Subcutaneous abdominal adipose tissue (tissue), 5 donors: ENCODE data around the gene SAMD10.

Experiments
- H3K27ac ChIP-seq: one replicate; pipeline ENCODE4 v1.7.0; 2013; ENCODE audit warnings: low read depth, mild to moderate bottlenecking, inconsistent platforms, low read length, moderate library complexity
- H3K27me3 ChIP-seq, 5 donors: one replicate each; pipeline ENCODE4 v1.7.0; 2013; ENCODE audit warnings: low read length in 5 of 5, inconsistent platforms in 1 of 5; ENCODE audit not compliant: control insufficient read depth in 5 of 5, insufficient read depth in 4 of 5
- H3K36me3 ChIP-seq, 5 donors: one replicate each; pipeline ENCODE4 v1.7.0; 2013; ENCODE audit warnings: low read length in 5 of 5; ENCODE audit not compliant: control insufficient read depth in 5 of 5, insufficient read depth in 5 of 5
- H3K4me1 ChIP-seq, 5 donors: one replicate each; pipeline ENCODE4 v1.7.0; 2013; ENCODE audit warnings: low read length in 5 of 5, mild to moderate bottlenecking in 3 of 5, moderate library complexity in 1 of 5; ENCODE audit not compliant: control insufficient read depth in 5 of 5, insufficient read depth in 5 of 5
- H3K4me3 ChIP-seq, 5 donors: one replicate each; pipeline ENCODE4 v1.7.0; 2013; ENCODE audit warnings: low read length in 5 of 5, low read depth in 1 of 5
- H3K9ac ChIP-seq, 5 donors: one replicate each; pipeline ENCODE4 v1.7.0; 2013; ENCODE audit warnings: low read length in 5 of 5, mild to moderate bottlenecking in 4 of 5, moderate library complexity in 3 of 5
- H3K9me3 ChIP-seq, 5 donors: one replicate each; pipeline ENCODE4 v1.7.0; 2013; ENCODE audit warnings: low read length in 5 of 5; ENCODE audit not compliant: control insufficient read depth in 5 of 5
- donor health status: healthy.
- donor health status: healthy.
- donor health status: healthy.
- donor health status: healthy.
- donor health status: healthy.

SAMD10 gene

GRCh38 chr20:63942250-63942951 is 37.0 kb downstream of the SAMD10 start:
- H3K27me3 ChIP-seq = no peaks in the 10 kb centered on the region

DNA sequence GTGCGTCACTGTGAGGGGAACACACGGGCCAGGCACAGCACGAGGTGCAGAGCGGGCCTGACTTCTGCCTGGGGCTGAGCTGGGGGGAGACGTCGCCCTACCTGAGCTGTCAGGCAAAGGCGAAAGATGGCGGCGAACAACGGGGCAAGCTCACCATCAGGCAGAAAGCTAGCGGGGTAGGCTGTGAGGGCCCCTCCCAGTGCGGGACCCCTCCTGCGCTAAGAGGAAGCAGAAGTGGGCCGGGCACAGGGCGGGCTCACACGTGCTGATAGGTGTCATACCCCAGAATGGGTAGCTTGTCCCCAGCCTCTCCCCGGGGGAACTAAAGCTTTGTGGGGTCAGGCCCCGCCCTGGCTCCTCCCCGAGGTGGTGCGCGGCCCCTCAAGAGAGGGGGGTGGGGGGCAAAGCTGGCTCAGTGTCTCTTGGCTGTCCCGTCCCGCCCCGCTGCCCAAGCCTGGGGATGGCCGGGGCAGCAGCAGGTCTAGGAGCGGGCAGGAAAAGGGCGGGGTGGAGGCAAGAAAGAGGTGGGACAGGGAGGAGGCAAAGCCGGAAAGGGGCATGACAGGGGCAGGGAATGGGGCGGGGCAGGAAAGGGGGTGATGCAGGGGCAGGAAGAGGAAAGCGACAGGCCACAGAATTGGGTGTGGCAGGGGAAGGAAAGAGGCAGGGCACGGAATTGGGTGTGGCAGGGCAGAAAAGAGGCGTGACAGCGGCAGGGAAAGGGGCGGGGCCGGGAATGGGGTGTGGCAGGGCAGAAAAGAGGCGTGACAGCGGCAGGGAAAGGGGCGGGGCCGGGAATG is 38.0 kb downstream of the SAMD10 start:
- no peaks in the 10 kb centered on the region for H3K27me3 ChIP-seq
- H3K27ac ChIP-seq = no peak overlapping the region
- peaks cover 0 to 75% (median 55%) of the 10 kb centered on the region in 5 donors for H3K36me3 ChIP-seq
- no peak overlapping the region for H3K9ac ChIP-seq
- H3K4me1 ChIP-seq = peaks cover 0 to 24% (median 15%) of the 10 kb centered on the region in 5 donors
- no peak overlapping the region for H3K4me3 ChIP-seq
- H3K9me3 ChIP-seq = no peaks in the 10 kb centered on the region

More at GRCh38 chr20:63942250-63942951, 37.0 kb downstream of the SAMD10 start:
- Histone ChIP-seq H3K27ac (no peak overlapping the region), H3K4me3 (peak overlapping the region in 1 of 5 donors; percentile 22), H3K9me3 (no peaks in the 10 kb centered on the region), H3K36me3 (peaks cover 0 to 72% (median 55%) of the 10 kb centered on the region in 5 donors), H3K4me1 (peaks cover 0 to 28% (median 20%) of the 10 kb centered on the region in 5 donors), H3K9ac (peak overlapping the region in 1 of 5 donors; percentile 23)

GRCh38 chr20:63940472-63941266 is 38.8 kb downstream of the SAMD10 start:
- H3K4me1 ChIP-seq = peaks cover 0 to 24% (median 15%) of the 10 kb centered on the region in 5 donors
- no peaks in the 10 kb centered on the region for H3K9me3 ChIP-seq
- no peak overlapping the region for H3K4me3 ChIP-seq
- peaks cover 0 to 78% (median 56%) of the 10 kb centered on the region in 5 donors for H3K36me3 ChIP-seq
- no peaks in the 10 kb centered on the region for H3K27me3 ChIP-seq
- H3K9ac ChIP-seq = no peak overlapping the region
- no peak overlapping the region for H3K27ac ChIP-seq

DNA sequence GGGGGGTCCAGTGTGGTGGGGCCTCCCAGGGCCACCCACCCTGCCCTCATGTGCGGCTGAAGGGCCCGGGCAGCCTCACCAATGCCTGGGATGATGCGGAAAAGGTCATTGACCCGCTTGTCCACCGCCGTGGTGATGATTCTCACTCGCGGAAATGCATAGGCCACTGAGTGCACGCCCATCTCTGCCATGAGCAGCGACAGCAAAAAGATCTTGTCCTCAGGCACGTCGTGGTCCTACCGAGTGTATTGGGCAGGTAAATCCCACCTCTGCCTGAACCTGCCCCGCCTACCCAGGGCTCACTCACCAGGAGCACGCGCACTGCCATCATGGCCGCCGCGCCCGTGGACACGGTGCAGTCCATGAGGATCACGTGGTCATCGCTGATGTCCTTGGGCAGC is 39.4 kb downstream of the SAMD10 start:
- H3K4me1 ChIP-seq = peaks cover 0 to 24% (median 15%) of the 10 kb centered on the region in 5 donors
- no peak overlapping the region for H3K9ac ChIP-seq
- H3K27me3 ChIP-seq = no peaks in the 10 kb centered on the region
- H3K9me3 ChIP-seq = no peaks in the 10 kb centered on the region
- no peak overlapping the region for H3K4me3 ChIP-seq
- peaks cover 0 to 78% (median 56%) of the 10 kb centered on the region in 5 donors for H3K36me3 ChIP-seq
- H3K27ac ChIP-seq = no peak overlapping the region

DNA sequence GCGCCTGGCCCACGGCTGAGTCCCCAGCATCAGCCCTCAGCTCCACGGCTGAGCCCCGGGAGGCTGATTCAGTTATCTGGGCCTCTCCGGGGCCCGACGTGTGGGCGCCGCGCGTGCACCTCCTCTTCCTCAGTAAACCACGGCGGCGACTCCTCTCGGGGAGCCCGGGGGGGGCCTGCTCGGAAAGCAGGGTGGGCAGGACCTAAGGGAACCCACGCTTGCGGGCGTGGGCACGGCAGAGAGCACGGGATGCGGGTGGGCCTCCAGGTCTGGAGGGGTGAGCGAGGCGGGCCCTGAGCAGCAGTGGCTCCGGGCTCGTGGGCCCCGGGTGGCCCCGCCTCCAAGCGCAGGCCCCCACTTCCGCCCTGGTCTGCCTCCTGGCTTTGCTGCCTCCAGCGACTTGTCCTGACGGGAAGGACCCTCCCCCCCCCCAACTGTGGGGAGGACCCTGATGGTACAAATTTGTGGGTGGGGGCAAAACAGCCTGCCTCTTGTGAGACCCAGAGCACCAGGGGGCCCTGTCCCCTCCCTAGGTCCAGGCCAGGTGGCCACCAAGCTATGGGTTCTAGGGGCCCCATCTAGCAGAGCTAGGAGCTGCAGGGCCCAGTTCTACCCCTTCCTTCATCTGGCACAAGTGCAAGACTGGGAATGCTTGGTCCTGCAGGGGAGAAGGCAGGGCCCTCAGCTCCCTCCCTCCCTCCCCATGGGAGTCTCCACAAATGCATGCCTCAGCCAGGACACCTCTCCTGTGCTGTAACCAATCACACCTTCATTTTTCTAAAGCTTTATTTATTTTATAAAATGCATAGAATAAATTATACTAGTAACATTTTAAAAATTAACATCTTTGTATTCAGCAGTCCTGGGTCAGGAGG is 40.1 kb downstream of the SAMD10 start:
- Histone ChIP-seq H3K4me1 (peaks cover 0 to 24% (median 15%) of the 10 kb centered on the region in 5 donors), H3K9me3 (no peaks in the 10 kb centered on the region), H3K36me3 (peaks cover 0 to 78% (median 54%) of the 10 kb centered on the region in 5 donors), H3K4me3 (no peak overlapping the region), H3K27me3 (no peaks in the 10 kb centered on the region), H3K9ac (no peak overlapping the region), H3K27ac (no peak overlapping the region)

DNA sequence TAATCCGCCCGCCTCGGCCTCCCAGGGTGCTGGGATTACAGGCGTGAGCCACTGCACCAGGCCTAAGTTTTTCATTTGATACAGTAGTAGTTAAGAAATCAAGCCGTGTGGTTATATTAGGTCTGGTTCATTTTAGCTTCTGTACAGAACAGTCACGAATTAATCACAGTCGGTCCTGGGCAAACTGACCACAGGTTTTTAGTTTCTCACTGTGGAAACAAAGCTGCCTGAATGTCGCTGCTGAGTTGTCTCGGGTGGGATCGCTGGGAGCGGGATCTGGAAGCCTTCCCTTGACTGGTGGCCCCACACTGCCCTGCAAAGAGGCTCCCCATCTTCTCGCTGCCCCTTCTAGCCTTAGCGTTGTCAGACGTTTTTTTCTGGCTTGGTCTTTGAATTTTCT is 41.8 kb downstream of the SAMD10 start:
- H3K36me3 ChIP-seq = peaks cover 0 to 77% (median 44%) of the 10 kb centered on the region in 5 donors
- H3K4me1 ChIP-seq = peaks cover 0 to 9% (median 4%) of the 10 kb centered on the region in 5 donors

DNA sequence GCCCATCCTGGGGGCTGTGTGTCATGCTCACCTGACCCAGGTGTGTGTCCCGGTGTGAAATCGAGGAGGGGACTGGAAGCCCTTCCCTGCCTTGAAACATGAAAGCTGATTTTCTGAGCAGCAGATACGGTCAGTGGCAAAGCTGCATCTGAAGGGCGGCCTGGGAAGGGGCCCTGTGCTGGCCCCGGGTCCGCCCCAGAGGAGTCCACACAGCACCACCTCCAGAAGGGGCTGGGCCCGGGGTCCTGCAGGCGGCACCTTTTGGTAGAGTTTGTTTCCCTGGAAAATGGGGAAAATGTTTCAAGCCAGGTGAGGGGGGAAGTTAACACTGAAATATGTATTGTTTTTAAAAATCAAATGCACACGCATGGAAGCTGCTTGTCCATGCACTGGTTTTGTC is 44.0 kb downstream of the SAMD10 start:
- Histone ChIP-seq H3K27me3 (no peaks in the 10 kb centered on the region), H3K36me3 (peaks cover 0 to 83% (median 54%) of the 10 kb centered on the region in 5 donors), H3K4me1 (no peaks in the 10 kb centered on the region), H3K27ac (no peak overlapping the region), H3K9me3 (no peaks in the 10 kb centered on the region), H3K9ac (no peak overlapping the region), H3K4me3 (no peak overlapping the region)

More for the DNA sequence above, 41.8 kb downstream of the SAMD10 start:
- H3K9me3 ChIP-seq = no peaks in the 10 kb centered on the region
- H3K9ac ChIP-seq = no peak overlapping the region
- H3K27ac ChIP-seq = no peak overlapping the region
- H3K4me3 ChIP-seq = no peak overlapping the region
- no peaks in the 10 kb centered on the region for H3K27me3 ChIP-seq

DNA sequence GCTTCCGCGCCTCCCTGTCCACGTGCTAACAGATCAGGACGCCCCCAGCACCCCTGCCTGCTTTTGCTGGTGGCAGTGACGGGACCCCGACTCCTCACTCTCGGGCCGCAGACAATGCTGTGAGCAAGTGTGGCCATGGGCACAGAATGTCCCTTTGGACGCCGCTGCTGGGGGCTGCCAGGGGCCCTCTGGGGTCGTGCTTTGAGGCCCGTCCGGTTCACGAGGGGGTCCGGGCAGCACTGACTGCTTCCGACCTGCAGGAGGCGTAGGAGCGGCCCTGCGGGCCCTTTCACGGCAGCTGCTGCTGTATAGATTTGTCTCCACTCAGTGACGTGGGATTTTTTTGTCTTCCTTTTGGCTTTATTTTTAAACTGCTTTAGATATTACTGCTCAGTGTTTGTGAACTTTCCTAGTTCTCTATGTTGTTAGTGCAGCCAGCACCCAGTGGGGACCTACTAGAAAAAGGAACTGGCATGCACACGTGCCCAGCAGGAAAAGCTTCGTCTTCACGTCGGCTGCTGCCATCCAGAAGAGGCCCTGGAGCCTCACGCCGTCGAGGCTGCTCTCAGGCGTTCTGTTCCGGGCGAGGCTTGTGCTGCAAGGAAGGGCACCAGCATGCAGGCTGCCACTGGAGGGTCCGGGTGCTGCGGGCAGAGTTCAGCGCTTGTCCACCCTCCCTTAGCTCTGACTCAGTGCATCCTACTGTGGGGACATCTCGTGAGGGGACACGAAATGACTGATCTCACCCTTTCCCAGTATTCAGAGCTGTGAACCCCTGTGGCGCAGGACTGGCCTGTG is 45.0 kb downstream of the SAMD10 start:
- Histone ChIP-seq H3K9ac (no peak overlapping the region), H3K4me3 (no peak overlapping the region), H3K36me3 (peaks cover 0 to 85% (median 57%) of the 10 kb centered on the region in 5 donors), H3K27ac (no peak overlapping the region), H3K4me1 (no peaks in the 10 kb centered on the region), H3K27me3 (no peaks in the 10 kb centered on the region), H3K9me3 (no peaks in the 10 kb centered on the region)
